Endothelial cell of umbilical vein (primary cell): Measurements from ENCODE around the gene DUS2. TPM values are rescaled to one million over a fixed set of nuclear protein-coding genes. Genes with fewer than 3 reads are reported as not detected.

Source experiments
- BruUV-seq: library from RNA; stranded (reverse); fragments of 400-500 nt; replicated peaks from 2 replicates; lab custom pipeline; 2021; lab: Mats Ljungman, UMichigan
- CTCF ChIA-PET: fragments of 300-600, 350-600 bp; sonication (Branson Sonifier 250); formaldehyde crosslinking; loops from one replicate; lab custom pipeline; 2021; ENCODE audit warnings: antibody characterized with exemption, inconsistent platforms; lab: Charles Lee
- POLR2A ChIA-PET: fragments of 300-600, 350-600 bp; sonication (Branson Sonifier 250); formaldehyde crosslinking; loops from one replicate; lab custom pipeline; 2021; ENCODE audit warnings: antibody characterized with exemption, inconsistent platforms; lab: Charles Lee
- DNase-seq: peaks from one replicate; pipeline ENCODE4 v3.0.0-alpha.2; 2011; ENCODE audit warnings: low read depth, low spot score
- FAIRE-seq: peaks from 2 replicates; lab custom pipeline; 2011; peaks lifted over from hg19 to GRCh38; lab: Jason Lieb, UNC
- H2AFZ ChIP-seq: 2 replicates; pipeline ENCODE4 v1.6.0; 2012; ENCODE audit warnings: low read depth, low read length, control low read depth, inconsistent platforms
- H3K27ac ChIP-seq: 2 replicates; pipeline ENCODE4 v1.5.1; 2011; ENCODE audit warnings: low read depth, mild to moderate bottlenecking, control low read depth, low read length, moderate library complexity; ENCODE audit not compliant: insufficient read depth
- H3K27me3 ChIP-seq, 2 experiments: 2 replicates each; pipeline versions ENCODE4 v1.6.0 to v1.6.1; 2011; ENCODE audit warnings: low read length in 2 of 2, mixed read lengths in 1 of 2; ENCODE audit not compliant: control insufficient read depth in 2 of 2, insufficient read depth in 2 of 2
- H3K36me3 ChIP-seq, 2 experiments: 2 replicates in 1 of 2; 3 replicates in 1 of 2; pipeline ENCODE4 v1.5.1; 2011; ENCODE audit warnings: low read length in 2 of 2, mild to moderate bottlenecking in 1 of 2, moderate library complexity in 1 of 2; ENCODE audit not compliant: control insufficient read depth in 2 of 2, insufficient read depth in 2 of 2; ENCODE audit errors: extremely low read depth in 1 of 2
- H3K4me1 ChIP-seq: 3 replicates; pipeline ENCODE4 v1.5.1; 2011; ENCODE audit warnings: mild to moderate bottlenecking, low read length; ENCODE audit not compliant: control insufficient read depth, insufficient read depth; ENCODE audit errors: extremely low read depth
- H3K4me2 ChIP-seq: 2 replicates; pipeline ENCODE4 v1.6.1; 2011; ENCODE audit warnings: low read length, control low read depth, mixed read lengths; ENCODE audit not compliant: insufficient read depth
- H3K4me3 ChIP-seq, 3 experiments: fragments of 200-600 bp in 1 of 3; sonication (generic), shearing (Covaris generic) in 1 of 3; replicated peaks in 1 of 3; 2 replicates each; pipeline ENCODE4 v1.5.1; 2011 to 2016; ENCODE audit warnings: control low read depth in 3 of 3, low read length in 3 of 3, mild to moderate bottlenecking in 2 of 3, inconsistent platforms in 1 of 3, low read depth in 1 of 3, moderate library complexity in 1 of 3; ENCODE audit not compliant: insufficient read depth in 1 of 3
- H3K79me2 ChIP-seq: 2 replicates; pipeline ENCODE4 v1.6.0; 2012; ENCODE audit warnings: low read length, inconsistent platforms; ENCODE audit not compliant: control insufficient read depth, insufficient read depth
- H3K9ac ChIP-seq: replicated peaks from 2 replicates; pipeline ENCODE3; 2011; ENCODE audit warnings: low read length, control low read depth; ENCODE audit not compliant: insufficient read depth; ENCODE audit errors: extremely low read depth
- H3K9me1 ChIP-seq: replicated peaks from 3 replicates; pipeline ENCODE4 v1.6.0; 2011; ENCODE audit warnings: mild to moderate bottlenecking, low read length; ENCODE audit not compliant: control insufficient read depth, insufficient read depth; ENCODE audit errors: extremely low read depth
- H3K9me3 ChIP-seq: replicated peaks from 2 replicates; pipeline ENCODE4 v1.5.1; 2012; ENCODE audit warnings: low read length, inconsistent platforms; ENCODE audit not compliant: control insufficient read depth, insufficient read depth
- H4K20me1 ChIP-seq: replicated peaks from 2 replicates; pipeline ENCODE3; 2011; ENCODE audit warnings: mild to moderate bottlenecking, low read length; ENCODE audit not compliant: control insufficient read depth, insufficient read depth; ENCODE audit errors: extremely low read depth
- CTCF ChIP-seq, 2 donors: IDR thresholded peaks; 1 replicate in 1 of 2; 2 replicates in 1 of 2; pipeline ENCODE4 v1.5.1; 2011; ENCODE audit warnings: low read length in 2 of 2, mild to moderate bottlenecking in 2 of 2, moderate library complexity in 2 of 2, control low read depth in 1 of 2, inconsistent platforms in 1 of 2, low read depth in 1 of 2; ENCODE audit not compliant: insufficient read depth in 1 of 2; ENCODE audit errors: extremely low read depth in 1 of 2
- EZH2 ChIP-seq: IDR thresholded peaks from 2 replicates; pipeline ENCODE4 v1.6.1; 2012; ENCODE audit warnings: borderline replicate concordance, low read depth, mild to moderate bottlenecking, moderate library complexity, low read length, inconsistent platforms; ENCODE audit not compliant: severe bottlenecking
- FOS ChIP-seq: IDR thresholded peaks from 2 replicates; pipeline ENCODE4 v1.6.1; 2011; ENCODE audit warnings: mild to moderate bottlenecking, low read length, moderate library complexity, borderline replicate concordance; ENCODE audit not compliant: insufficient read depth
- GATA2 ChIP-seq: IDR thresholded peaks from 2 replicates; pipeline ENCODE4 v1.7.0; 2011; ENCODE audit warnings: low read depth, mild to moderate bottlenecking, moderate library complexity, mixed read lengths, low read length; ENCODE audit not compliant: insufficient read length, insufficient read depth
- JUN ChIP-seq: IDR thresholded peaks from 2 replicates; pipeline ENCODE4 v1.6.1; 2011; ENCODE audit warnings: borderline replicate concordance, low read depth; ENCODE audit not compliant: insufficient read length, insufficient read depth
- MAX ChIP-seq: IDR thresholded peaks from 2 replicates; pipeline ENCODE4 v1.6.1; 2011; ENCODE audit not compliant: insufficient read depth, insufficient read length
- MYC ChIP-seq: IDR thresholded peaks from one replicate; pipeline ENCODE4 v1.6.1; 2011; ENCODE audit warnings: mild to moderate bottlenecking, low read depth, low read length
- POLR2A ChIP-seq: IDR thresholded peaks from 2 replicates; pipeline ENCODE4 v1.6.1; 2012; ENCODE audit warnings: low read depth, mild to moderate bottlenecking, control low read depth, low read length
- POLR2AphosphoS5 ChIP-seq: IDR thresholded peaks from 2 replicates; pipeline ENCODE4 v1.6.1; 2012; ENCODE audit warnings: low read depth, mild to moderate bottlenecking, control low read depth, low read length, moderate library complexity; ENCODE audit not compliant: insufficient read depth
- dilution Hi-C: fragments of 300-500 bp; cut with MboI; formaldehyde crosslinking; loops from one replicate; pipeline ENCODE4 v1.15.0; 2019; ENCODE audit warnings: low sequenced_read_pairs; ENCODE audit not compliant: extremely low pct_ligation_motif_present
- intact Hi-C: fragments of 100-400 bp; cut with micrococcal nuclease; formaldehyde crosslinking; loops from one replicate; pipeline ENCODE4 v1.10.0; 2022
- polyA plus RNA-seq, 4 experiments: library from polyadenylated mRNA; depleted of rRNA in 3 of 4; stranded (reverse) in 3 of 4; unstranded in 1 of 4; fragments of >200 nt; gene quantifications; 2 replicates each; pipeline versions ENCODE4 v1.2.1 to v1.2.3, GENCODE V29; 2011 to 2012; ENCODE audit warnings: missing spikeins in 1 of 4
- total RNA-seq: library from RNA; stranded (reverse); gene quantifications from 2 replicates; pipeline ENCODE4 v1.2.3, GENCODE V29; 2021

Gene DUS2
- total and polyA plus RNA-seq, 2 donors (not counting 3 experiments of a cell fraction or from before 2014, with no cell fraction given), result 16.4 to 21.7 TPM

GRCh38 chr16:67986949-67987348, 36.1 kb upstream of the DUS2 start:
- Histone ChIP-seq H3K9me3 (no peaks in the 10 kb centered on the region), H3K4me1 (peaks cover 17% of the 10 kb centered on the region), H4K20me1 (no peaks in the 10 kb centered on the region), H3K27ac (no peak overlapping the region), H3K9ac (no peak overlapping the region), H3K36me3 (no peaks in the 10 kb centered on the region), H2AFZ (peak overlapping the region; percentile 82), H3K27me3 (no peaks in the 10 kb centered on the region), H3K79me2 (no peaks in the 10 kb centered on the region), H3K4me2 (no peak overlapping the region), H3K9me1 (no peaks in the 10 kb centered on the region), H3K4me3 (no peak overlapping the region)
- POLR2A ChIA-PET, result no interaction called here
- intact Hi-C loops (no loop called here), dilution Hi-C loops (no loop called here)
- TF ChIP-seq POLR2AphosphoS5, result no peak
- no peak for TF ChIP-seq EZH2
- no peak for TF ChIP-seq MAX
- TF ChIP-seq GATA2, result no peak
- CTCF ChIA-PET, result interaction anchor here (0.8 to 4.9 kb wide), 3 partner anchors 9 to 54 kb away, joined by 4 to 23 read pairs (median 4); no protein-coding TSS in a partner anchor
- DNase-seq (no peak), FAIRE-seq (no peak)
- BruUV-seq, result no TSS peak

- no peaks in the 10 kb centered on the region for H3K79me2 ChIP-seq
- H3K4me1 ChIP-seq, result peaks cover 17% of the 10 kb centered on the region
- no peaks in the 10 kb centered on the region for H3K9me1 ChIP-seq
- H2AFZ ChIP-seq, result peak overlapping the region; percentile 82
- intact Hi-C loops (no loop called here), dilution Hi-C loops (no loop called here)
- DNase-seq (peak; percentile 33), FAIRE-seq (peak; percentile 53)
- no TSS peak for BruUV-seq
- CTCF ChIA-PET, result interaction anchor here (0.8 to 4.9 kb wide), 3 partner anchors 8 to 53 kb away, joined by 4 to 23 read pairs (median 4); no protein-coding TSS in a partner anchor
- no peak overlapping the region for H3K9ac ChIP-seq
- TF ChIP-seq FOS (no peak), EZH2 (no peak), JUN (no peak), POLR2AphosphoS5 (no peak), GATA2 (no peak), MAX (no peak), POLR2A (no peak), CTCF (IDR thresholded peaks at IDR 0.05; ENCODE audit: extremely low read depth in 1 of 2, insufficient read depth in 1 of 2, low read depth in 1 of 2, low read length in 2 of 2) (no peak), MYC (no peak)
- H4K20me1 ChIP-seq, result no peaks in the 10 kb centered on the region
- no peaks in the 10 kb centered on the region for H3K9me3 ChIP-seq
- H3K27me3 ChIP-seq, result no peaks in the 10 kb centered on the region
- POLR2A ChIA-PET, result no interaction called here
- H3K36me3 ChIP-seq, result no peaks in the 10 kb centered on the region
- H3K4me3 ChIP-seq, result no peak overlapping the region
- H3K4me2 ChIP-seq, result no peak overlapping the region
- no peak overlapping the region for H3K27ac ChIP-seq
Observed at GRCh38 chr16:67987460-67988160, 35.5 kb upstream of the DUS2 start.
